GM18870 (cell line): ENCODE results near the gene AQP1.

Experiments
- ATAC-seq: cut with Tn5 transposase; IDR thresholded peaks from one replicate; pipeline ENCODE4 v1.9.1; 2021; ENCODE audit warnings: moderate library complexity; ENCODE audit not compliant: unreplicated experiment

AQP1 gene

DNA sequence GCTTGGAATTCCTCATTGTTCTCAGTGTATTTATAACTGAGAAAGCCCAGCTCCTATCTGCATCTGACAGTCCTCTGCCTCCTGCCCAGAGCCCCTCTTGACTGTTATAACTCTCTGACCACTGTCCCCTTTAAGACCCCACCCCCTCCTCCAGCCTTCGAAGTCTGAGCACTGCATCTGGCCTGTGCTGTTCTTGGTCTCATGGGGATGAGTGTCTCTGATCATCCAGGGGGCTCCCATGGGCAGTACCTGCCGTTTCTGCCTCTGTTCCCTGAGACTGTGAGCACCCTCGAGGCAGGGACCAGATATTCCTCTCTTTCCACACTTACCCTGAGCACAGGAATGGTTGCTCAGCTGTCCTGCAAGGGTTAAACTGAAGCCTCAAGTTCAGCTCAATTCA is 59.8 kb downstream of the AQP1 start:
- no peak for ATAC-seq

DNA sequence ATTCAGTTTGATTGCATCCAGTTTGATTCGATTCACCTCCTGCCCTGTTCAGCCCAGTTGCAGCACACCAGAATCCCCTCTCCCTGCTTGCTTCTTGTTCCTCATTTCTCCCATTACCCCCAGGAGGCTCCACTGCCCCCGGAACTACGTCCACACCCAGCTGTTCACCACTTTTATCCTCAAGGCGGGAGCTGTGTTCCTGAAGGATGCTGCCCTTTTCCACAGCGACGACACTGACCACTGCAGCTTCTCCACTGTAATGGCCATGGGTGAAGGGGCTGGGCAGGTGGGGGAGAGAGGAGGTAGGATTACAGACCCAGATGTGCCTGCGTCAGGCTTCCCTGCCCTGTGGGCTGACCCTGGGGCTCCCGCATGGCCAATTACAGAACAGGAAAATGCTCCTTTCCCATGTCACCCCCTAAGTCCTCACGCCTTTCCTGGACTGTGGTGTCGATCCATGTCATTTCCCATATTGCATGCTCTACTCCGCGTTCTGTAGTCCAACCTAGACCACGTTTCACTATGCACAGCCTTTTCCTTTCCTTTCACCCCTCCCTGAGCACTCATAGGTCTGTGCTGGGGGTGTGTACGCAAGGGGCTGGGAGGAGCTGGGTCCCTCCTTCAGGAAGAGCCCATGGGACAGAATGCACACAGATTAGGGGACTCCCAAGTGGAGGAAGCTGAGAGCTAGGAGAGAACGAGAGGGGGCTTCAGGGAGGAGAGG is 60.3 kb downstream of the AQP1 start:
- no peak for ATAC-seq

DNA sequence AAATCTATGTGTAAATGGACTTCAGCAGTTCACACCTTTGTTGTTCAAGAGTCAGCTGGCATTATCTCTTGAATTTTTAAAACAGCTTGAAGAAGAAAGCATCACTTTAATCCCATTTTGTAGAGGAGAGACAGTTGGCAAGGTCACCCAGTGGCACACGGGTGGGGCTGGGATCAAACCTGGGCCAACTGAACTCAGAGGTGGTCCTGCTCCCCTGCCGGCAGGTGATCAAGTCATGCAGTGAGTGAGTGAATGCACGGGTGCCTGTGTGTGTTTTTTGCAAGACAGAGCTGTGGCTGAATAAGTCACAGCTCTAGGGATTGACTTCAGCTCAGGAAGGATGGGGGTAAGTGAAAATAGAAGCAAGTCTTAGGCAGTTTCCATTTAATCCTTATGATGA is 61.6 kb downstream of the AQP1 start:
- no peak for ATAC-seq

DNA sequence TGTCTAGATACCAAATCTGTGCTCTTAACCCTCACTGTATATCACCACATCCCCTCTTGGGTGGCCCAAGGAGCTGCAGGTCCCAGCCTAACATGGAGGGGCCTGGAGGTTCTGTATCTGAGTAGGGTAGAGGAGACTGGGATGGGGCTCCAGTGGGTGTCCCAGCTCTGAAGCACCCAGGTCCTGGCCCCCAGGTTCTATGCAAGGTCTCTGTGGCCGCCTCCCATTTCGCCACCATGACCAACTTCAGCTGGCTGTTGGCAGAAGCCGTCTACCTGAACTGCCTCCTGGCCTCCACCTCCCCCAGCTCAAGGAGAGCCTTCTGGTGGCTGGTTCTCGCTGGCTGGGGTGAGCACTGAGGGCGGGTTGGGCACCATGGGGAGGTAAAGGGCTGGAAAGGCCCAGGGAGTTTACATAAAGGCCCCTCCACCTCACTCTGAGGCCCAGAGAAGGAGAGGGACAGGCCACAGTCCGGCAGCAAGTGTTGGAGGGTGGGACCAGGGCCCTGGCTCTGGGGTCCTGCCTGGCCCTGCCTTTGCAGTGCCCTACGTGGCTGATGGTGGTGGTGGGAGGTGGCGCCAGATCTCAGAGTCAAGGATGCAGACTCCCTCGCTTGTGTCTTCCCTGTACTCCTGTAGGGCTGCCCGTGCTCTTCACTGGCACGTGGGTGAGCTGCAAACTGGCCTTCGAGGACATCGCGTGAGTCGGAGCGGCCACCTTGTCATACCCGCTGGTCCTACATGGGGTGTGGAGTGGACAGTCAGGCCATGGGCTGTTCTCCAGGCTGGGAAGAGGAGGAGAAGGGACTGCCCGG is 62.3 kb downstream of the AQP1 start:
- ATAC-seq = no peak

DNA sequence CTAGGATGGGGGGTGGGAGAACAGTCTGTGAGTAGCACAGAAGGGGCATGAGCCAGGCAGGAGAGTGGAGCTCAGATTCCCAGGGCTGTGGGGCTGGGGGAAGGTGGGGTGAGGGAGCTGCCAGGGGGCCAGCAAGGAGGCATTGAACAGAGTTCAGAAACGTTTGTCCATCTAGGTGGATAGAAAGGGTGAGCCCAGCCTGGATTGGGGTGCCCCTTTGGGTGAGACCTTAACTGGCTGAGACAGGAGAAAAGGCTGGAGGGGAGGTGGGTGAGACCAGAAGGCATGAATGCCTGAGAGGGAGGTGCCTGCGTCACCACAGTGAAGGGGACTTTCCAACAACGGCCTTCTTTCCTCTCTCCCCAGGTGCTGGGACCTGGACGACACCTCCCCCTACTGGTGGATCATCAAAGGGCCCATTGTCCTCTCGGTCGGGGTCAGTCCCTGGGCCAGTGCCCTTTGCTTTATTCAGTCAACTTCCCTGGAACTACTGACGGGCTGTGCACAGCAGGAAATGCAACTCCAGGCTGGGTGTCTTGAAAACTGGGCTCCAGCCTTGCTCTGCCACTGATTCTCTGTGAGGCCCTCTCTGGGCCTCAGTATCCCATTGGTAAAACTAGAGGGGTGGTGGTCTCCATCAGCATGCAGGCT is 63.1 kb downstream of the AQP1 start:
- peak; percentile 90 for ATAC-seq
